Breast epithelium (tissue), 3 donors: Measurements from ENCODE around the gene FABP2.
"Not testable (repeated sequence)": the region's sequence is repeated elsewhere in the genome, so short reads cannot be mapped to it uniquely, and the experiment has no call there.

ENCODE experiments used
- POLR2AphosphoS5 ChIP-seq, 3 donors: sonication (generic); formaldehyde crosslinking; IDR thresholded peaks; one replicate each; pipeline ENCODE4 v1.6.1; 2017; ENCODE audit warnings: antibody characterized with exemption in 3 of 3
- TF ChIP-seq, protein P1 (sequence below), 3 donors: fragments of 450-650 bp; IDR thresholded peaks; one replicate each; pipeline ENCODE4 v1.5.1; 2016 to 2017; ENCODE audit warnings: antibody characterized with exemption in 3 of 3, mild to moderate bottlenecking in 3 of 3, moderate library complexity in 3 of 3

DNA sequence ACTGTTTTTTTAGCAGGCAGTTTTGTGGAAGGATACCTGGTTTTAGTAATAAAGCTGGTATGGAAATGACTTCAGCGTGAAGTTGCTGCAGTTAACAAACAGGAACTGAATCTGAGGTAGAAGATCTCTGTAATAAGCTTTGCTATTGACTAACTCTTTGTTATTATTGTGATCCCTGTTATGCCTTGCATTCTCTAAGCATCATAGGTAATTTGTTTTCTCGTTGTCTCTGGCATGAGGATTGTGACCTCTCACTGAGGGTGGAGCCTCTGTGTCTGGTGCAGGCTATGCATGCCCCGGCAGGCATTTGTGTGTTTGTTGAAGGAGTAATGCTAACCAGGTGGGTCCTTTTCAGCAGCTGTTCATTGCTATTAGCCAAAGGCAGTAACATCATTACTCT lies 31.4 kb upstream of the FABP2 start:
- TF ChIP-seq, protein P1, sequence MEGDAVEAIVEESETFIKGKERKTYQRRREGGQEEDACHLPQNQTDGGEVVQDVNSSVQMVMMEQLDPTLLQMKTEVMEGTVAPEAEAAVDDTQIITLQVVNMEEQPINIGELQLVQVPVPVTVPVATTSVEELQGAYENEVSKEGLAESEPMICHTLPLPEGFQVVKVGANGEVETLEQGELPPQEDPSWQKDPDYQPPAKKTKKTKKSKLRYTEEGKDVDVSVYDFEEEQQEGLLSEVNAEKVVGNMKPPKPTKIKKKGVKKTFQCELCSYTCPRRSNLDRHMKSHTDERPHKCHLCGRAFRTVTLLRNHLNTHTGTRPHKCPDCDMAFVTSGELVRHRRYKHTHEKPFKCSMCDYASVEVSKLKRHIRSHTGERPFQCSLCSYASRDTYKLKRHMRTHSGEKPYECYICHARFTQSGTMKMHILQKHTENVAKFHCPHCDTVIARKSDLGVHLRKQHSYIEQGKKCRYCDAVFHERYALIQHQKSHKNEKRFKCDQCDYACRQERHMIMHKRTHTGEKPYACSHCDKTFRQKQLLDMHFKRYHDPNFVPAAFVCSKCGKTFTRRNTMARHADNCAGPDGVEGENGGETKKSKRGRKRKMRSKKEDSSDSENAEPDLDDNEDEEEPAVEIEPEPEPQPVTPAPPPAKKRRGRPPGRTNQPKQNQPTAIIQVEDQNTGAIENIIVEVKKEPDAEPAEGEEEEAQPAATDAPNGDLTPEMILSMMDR (IDR thresholded peaks at IDR 0.05) = not testable (repeated sequence)
- TF ChIP-seq POLR2AphosphoS5 (IDR thresholded peaks at IDR 0.05) = not testable (repeated sequence)
